ENCODE measurements around the gene CNTNAP2.
"Not testable (repeated sequence)": the region's sequence is repeated elsewhere in the genome, so short reads cannot be mapped to it uniquely, and the experiment has no call there.

CNTNAP2 gene

GRCh38 chr7:146874722-146875121, 758.1 kb downstream of the CNTNAP2 start:
- no peak for DNase-seq (ENCODE audit: low read depth in 4 of 4, low spot score in 1 of 4)

GRCh38 chr7:146875237-146875785, 758.7 kb downstream of the CNTNAP2 start:
- DNase-seq (ENCODE audit: low read depth in 4 of 4, low spot score in 1 of 4): no peak

- no peak for DNase-seq (ENCODE audit: low read depth in 4 of 4, low spot score in 1 of 4)
Observed at GRCh38 chr7:146875981-146876380, 759.4 kb downstream of the CNTNAP2 start.

- no peak for DNase-seq (ENCODE audit: low read depth in 4 of 4, low spot score in 1 of 4)
Observed at GRCh38 chr7:146876411-146876810, 759.8 kb downstream of the CNTNAP2 start.

GRCh38 chr7:146878901-146879300, 762.3 kb downstream of the CNTNAP2 start:
- DNase-seq (ENCODE audit: low read depth in 4 of 4, low spot score in 1 of 4): no peak

- no peak for DNase-seq (ENCODE audit: low read depth in 4 of 4, low spot score in 1 of 4)
Observed at GRCh38 chr7:146885231-146885630, 768.6 kb downstream of the CNTNAP2 start.

- DNase-seq (ENCODE audit: low read depth in 4 of 4, low spot score in 1 of 4): no peak
Observed at GRCh38 chr7:146889806-146890555, 773.4 kb downstream of the CNTNAP2 start.

GRCh38 chr7:146892151-146892550, 775.5 kb downstream of the CNTNAP2 start:
- no peak for DNase-seq (ENCODE audit: low read depth in 4 of 4, low spot score in 1 of 4)

- DNase-seq (ENCODE audit: low read depth in 4 of 4, low spot score in 1 of 4): no peak
Observed at GRCh38 chr7:146894927-146895326, 778.3 kb downstream of the CNTNAP2 start.

- DNase-seq (ENCODE audit: low read depth in 4 of 4, low spot score in 1 of 4): no peak
Observed at GRCh38 chr7:146902266-146902665, 785.7 kb downstream of the CNTNAP2 start.

GRCh38 chr7:146902728-146903127, 786.1 kb downstream of the CNTNAP2 start:
- no peak for DNase-seq (ENCODE audit: low read depth in 4 of 4, low spot score in 1 of 4)

GRCh38 chr7:146905746-146906145, 789.1 kb downstream of the CNTNAP2 start:
- not testable (repeated sequence) for DNase-seq (ENCODE audit: low read depth in 4 of 4, low spot score in 1 of 4)

GRCh38 chr7:146922782-146923181, 806.2 kb downstream of the CNTNAP2 start:
- DNase-seq (ENCODE audit: low read depth in 4 of 4, low spot score in 1 of 4): no peak

GRCh38 chr7:146926841-146927240, 810.2 kb downstream of the CNTNAP2 start:
- DNase-seq (ENCODE audit: low read depth in 4 of 4, low spot score in 1 of 4): no peak

- no peak for DNase-seq (ENCODE audit: low read depth in 4 of 4, low spot score in 1 of 4)
Observed at GRCh38 chr7:146937836-146938235, 821.2 kb downstream of the CNTNAP2 start.

GRCh38 chr7:146943483-146943882, 826.9 kb downstream of the CNTNAP2 start:
- no peak for DNase-seq (ENCODE audit: low read depth in 4 of 4, low spot score in 1 of 4)

GRCh38 chr7:146948703-146949102, 832.1 kb downstream of the CNTNAP2 start:
- no peak for DNase-seq (ENCODE audit: low read depth in 4 of 4, low spot score in 1 of 4)

- DNase-seq (ENCODE audit: low read depth in 4 of 4, low spot score in 1 of 4): no peak
Observed at GRCh38 chr7:146956321-146956720, 839.7 kb downstream of the CNTNAP2 start.

- DNase-seq (ENCODE audit: low read depth in 4 of 4, low spot score in 1 of 4): no peak
Observed at GRCh38 chr7:146956853-146957252, 840.3 kb downstream of the CNTNAP2 start.

- no peak for DNase-seq (ENCODE audit: low read depth in 4 of 4, low spot score in 1 of 4)
Observed at GRCh38 chr7:146960773-146961391, 844.3 kb downstream of the CNTNAP2 start.

- DNase-seq (ENCODE audit: low read depth in 4 of 4, low spot score in 1 of 4): no peak
Observed at GRCh38 chr7:146961617-146962016, 845.0 kb downstream of the CNTNAP2 start.

- no peak for DNase-seq (ENCODE audit: low read depth in 4 of 4, low spot score in 1 of 4)
Observed at GRCh38 chr7:146966274-146966673, 849.7 kb downstream of the CNTNAP2 start.

All from stimulated activated CD4-positive, alpha-beta T cell treated with anti-CD3 and anti-CD28 coated beads, Interleukin-1b, Interleukin-23, amount 100 ng/mL, for 24 hours (primary cell).